Middle frontal gyrus (tissue), 1 donor: Measurements from ENCODE around the gene EPB41L4B.
"Not testable (repeated sequence)": the region's sequence is repeated elsewhere in the genome, so short reads cannot be mapped to it uniquely, and the experiment has no call there.

Experiments used
- DNase-seq: peaks from one replicate; pipeline ENCODE4 v3.0.0-alpha.2; 2015; ENCODE audit warnings: low spot score; ENCODE audit errors: extremely low spot score

Gene EPB41L4B

GRCh38 chr9:109246533-109246932, 74.3 kb downstream of the EPB41L4B start:
- no peak for DNase-seq

- DNase-seq = no peak
These were observed 75.5 kb downstream of the EPB41L4B start for GRCh38 chr9:109245310-109245897.

GRCh38 chr9:109244179-109245132, 76.4 kb downstream of the EPB41L4B start:
- DNase-seq = peak; percentile 68

GRCh38 chr9:109242741-109243140, 78.1 kb downstream of the EPB41L4B start:
- DNase-seq = no peak

- DNase-seq = no peak
These were observed 78.8 kb downstream of the EPB41L4B start for GRCh38 chr9:109242014-109242413.

GRCh38 chr9:109241207-109241606, 79.7 kb downstream of the EPB41L4B start:
- no peak for DNase-seq

GRCh38 chr9:109239240-109239639, 81.6 kb downstream of the EPB41L4B start:
- no peak for DNase-seq

- DNase-seq = no peak
These were observed 82.2 kb downstream of the EPB41L4B start for GRCh38 chr9:109238655-109239054.

GRCh38 chr9:109238125-109238524, 82.7 kb downstream of the EPB41L4B start:
- no peak for DNase-seq

GRCh38 chr9:109232449-109233237, 88.2 kb downstream of the EPB41L4B start:
- DNase-seq = no peak

- no peak for DNase-seq
These were observed 89.3 kb downstream of the EPB41L4B start for GRCh38 chr9:109231593-109231992.

- DNase-seq = no peak
These were observed 90.6 kb downstream of the EPB41L4B start for GRCh38 chr9:109230277-109230676.

GRCh38 chr9:109229682-109230081, 91.2 kb downstream of the EPB41L4B start:
- DNase-seq = no peak

- no peak for DNase-seq
These were observed 92.7 kb downstream of the EPB41L4B start for GRCh38 chr9:109228093-109228642.

GRCh38 chr9:109225629-109226028, 95.2 kb downstream of the EPB41L4B start:
- no peak for DNase-seq

- no peak for DNase-seq
These were observed 96.1 kb downstream of the EPB41L4B start for GRCh38 chr9:109224751-109225150.

- not testable (repeated sequence) for DNase-seq
These were observed 102.6 kb downstream of the EPB41L4B start for GRCh38 chr9:109218242-109218641.

- DNase-seq = no peak
These were observed 106.4 kb downstream of the EPB41L4B start for GRCh38 chr9:109214414-109214813.

GRCh38 chr9:109213285-109214121, 107.4 kb downstream of the EPB41L4B start:
- no peak for DNase-seq

GRCh38 chr9:109212768-109213167, 108.1 kb downstream of the EPB41L4B start:
- no peak for DNase-seq

- no peak for DNase-seq
These were observed 114.2 kb downstream of the EPB41L4B start for GRCh38 chr9:109206670-109207069.
